ENCODE results near the gene AP3S2.
"Not testable (repeated sequence)": the region's sequence is repeated elsewhere in the genome, so short reads cannot be mapped to it uniquely, and the experiment has no call there.

Gene AP3S2

DNA sequence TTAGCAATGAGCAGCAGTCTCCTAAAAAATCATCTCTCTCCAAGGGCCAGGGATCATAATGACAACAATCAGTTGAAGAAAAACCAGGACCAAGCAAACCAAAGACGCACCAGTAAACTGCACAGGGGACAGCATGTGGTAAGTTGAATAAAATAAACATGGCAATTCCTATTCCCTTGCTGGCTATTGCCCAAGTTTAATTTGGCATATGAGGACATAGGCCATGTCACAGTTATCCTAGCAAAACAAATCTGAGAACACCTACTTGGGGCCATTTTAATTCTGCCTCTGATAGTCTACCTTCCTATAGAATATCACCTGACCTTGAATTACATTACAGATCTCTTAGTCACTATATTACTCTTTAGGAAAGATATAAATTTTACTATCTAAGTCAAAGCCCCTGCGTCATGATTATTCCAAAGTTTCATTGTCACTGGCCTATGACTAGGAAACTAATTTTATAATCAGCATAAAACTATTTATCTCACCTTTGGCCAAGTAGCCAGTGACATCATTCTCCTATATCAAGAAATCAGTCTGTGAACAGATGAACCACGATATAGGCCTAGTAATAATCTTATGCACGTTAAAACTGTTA lies 23.0 kb downstream of the AP3S2 start:
- DNase-seq, result no peak
- TF ChIP-seq, protein P1, sequence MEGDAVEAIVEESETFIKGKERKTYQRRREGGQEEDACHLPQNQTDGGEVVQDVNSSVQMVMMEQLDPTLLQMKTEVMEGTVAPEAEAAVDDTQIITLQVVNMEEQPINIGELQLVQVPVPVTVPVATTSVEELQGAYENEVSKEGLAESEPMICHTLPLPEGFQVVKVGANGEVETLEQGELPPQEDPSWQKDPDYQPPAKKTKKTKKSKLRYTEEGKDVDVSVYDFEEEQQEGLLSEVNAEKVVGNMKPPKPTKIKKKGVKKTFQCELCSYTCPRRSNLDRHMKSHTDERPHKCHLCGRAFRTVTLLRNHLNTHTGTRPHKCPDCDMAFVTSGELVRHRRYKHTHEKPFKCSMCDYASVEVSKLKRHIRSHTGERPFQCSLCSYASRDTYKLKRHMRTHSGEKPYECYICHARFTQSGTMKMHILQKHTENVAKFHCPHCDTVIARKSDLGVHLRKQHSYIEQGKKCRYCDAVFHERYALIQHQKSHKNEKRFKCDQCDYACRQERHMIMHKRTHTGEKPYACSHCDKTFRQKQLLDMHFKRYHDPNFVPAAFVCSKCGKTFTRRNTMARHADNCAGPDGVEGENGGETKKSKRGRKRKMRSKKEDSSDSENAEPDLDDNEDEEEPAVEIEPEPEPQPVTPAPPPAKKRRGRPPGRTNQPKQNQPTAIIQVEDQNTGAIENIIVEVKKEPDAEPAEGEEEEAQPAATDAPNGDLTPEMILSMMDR (IDR thresholded peaks at IDR 0.05; ENCODE audit: low read length), result no peak
- no peak for TF ChIP-seq EZH2 (optimal IDR thresholded peaks at IDR 0.05; ENCODE audit: low read depth, low read length)
- no peak for TF ChIP-seq EZH2phosphoT487 (IDR thresholded peaks at IDR 0.05; ENCODE audit: low read length)
- no peak overlapping the region for H3K9ac ChIP-seq (ENCODE audit: low read length)
- no peaks in the 10 kb centered on the region for H4K20me1 ChIP-seq (ENCODE audit: insufficient read depth, low read length)
- H3K79me2 ChIP-seq (ENCODE audit: low read length), result no peaks in the 10 kb centered on the region
- peaks cover 6% of the 10 kb centered on the region; the same call in 1 of the 2 replicates for H3F3A ChIP-seq (ENCODE audit: insufficient read depth, low read length)
- no peaks in the 10 kb centered on the region for H3K9me3 ChIP-seq (replicated peaks; ENCODE audit: insufficient read depth, low read length)
- no peak overlapping the region for H3K27ac ChIP-seq (ENCODE audit: low read length)
- H3K4me3 ChIP-seq (ENCODE audit: low read length), result no peak overlapping the region
- H3K4me2 ChIP-seq (ENCODE audit: low read depth, low read length), result no peak overlapping the region
- H3K4me1 ChIP-seq (ENCODE audit: low read length), result peaks cover 5% of the 10 kb centered on the region; the same call in 1 of the 2 replicates
- no peaks in the 10 kb centered on the region for H3K36me3 ChIP-seq (replicated peaks; ENCODE audit: insufficient read depth, low read length)
- no peak overlapping the region for H2AFZ ChIP-seq (ENCODE audit: low read length)
- H3K9me2 ChIP-seq (replicated peaks; ENCODE audit: insufficient read depth, low read length), result no peaks in the 10 kb centered on the region
- no peaks in the 10 kb centered on the region for H3K27me3 ChIP-seq (replicated peaks; ENCODE audit: insufficient read depth, low read length)

DNA sequence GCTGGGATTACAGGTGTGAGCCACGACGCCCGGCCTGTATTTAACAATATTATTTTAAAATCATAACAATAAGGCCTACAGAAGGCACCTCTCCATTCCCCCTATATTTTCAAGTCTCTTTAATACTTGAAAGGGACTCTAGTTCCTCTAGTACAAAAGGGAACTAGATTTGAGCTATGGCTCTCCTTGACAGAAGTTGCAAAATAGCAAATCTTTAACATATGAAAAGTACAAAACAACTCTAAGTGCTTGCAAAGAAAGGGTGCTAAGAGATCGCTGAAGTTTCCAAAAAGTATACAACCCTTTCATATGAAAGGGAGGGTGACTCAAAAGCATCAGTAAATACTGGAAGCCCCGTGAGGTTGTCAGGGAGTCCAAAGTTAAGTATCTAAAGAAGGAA lies 23.8 kb downstream of the AP3S2 start:
- no peaks in the 10 kb centered on the region for H3K4me1 ChIP-seq (ENCODE audit: low read length)
- TF ChIP-seq EZH2 (optimal IDR thresholded peaks at IDR 0.05; ENCODE audit: low read depth, low read length) (no peak), EZH2phosphoT487 (IDR thresholded peaks at IDR 0.05; ENCODE audit: low read length) (no peak)
- TF ChIP-seq, protein P1 (IDR thresholded peaks at IDR 0.05; ENCODE audit: low read length), result no peak
- no peak overlapping the region for H3K27ac ChIP-seq (ENCODE audit: low read length)
- H3K4me2 ChIP-seq (ENCODE audit: low read depth, low read length), result no peak overlapping the region
- H3K27me3 ChIP-seq (replicated peaks; ENCODE audit: insufficient read depth, low read length), result no peaks in the 10 kb centered on the region
- H3K9me2 ChIP-seq (replicated peaks; ENCODE audit: insufficient read depth, low read length), result no peaks in the 10 kb centered on the region
- H4K20me1 ChIP-seq (ENCODE audit: insufficient read depth, low read length), result no peaks in the 10 kb centered on the region
- no peak for DNase-seq
- no peak overlapping the region for H3K9ac ChIP-seq (ENCODE audit: low read length)
- H3K4me3 ChIP-seq (ENCODE audit: low read length), result no peak overlapping the region
- no peaks in the 10 kb centered on the region for H3F3A ChIP-seq (ENCODE audit: insufficient read depth, low read length)
- no peak overlapping the region for H2AFZ ChIP-seq (ENCODE audit: low read length)
- no peaks in the 10 kb centered on the region for H3K9me3 ChIP-seq (replicated peaks; ENCODE audit: insufficient read depth, low read length)
- H3K36me3 ChIP-seq (replicated peaks; ENCODE audit: insufficient read depth, low read length), result no peaks in the 10 kb centered on the region
- no peaks in the 10 kb centered on the region for H3K79me2 ChIP-seq (ENCODE audit: low read length)

DNA sequence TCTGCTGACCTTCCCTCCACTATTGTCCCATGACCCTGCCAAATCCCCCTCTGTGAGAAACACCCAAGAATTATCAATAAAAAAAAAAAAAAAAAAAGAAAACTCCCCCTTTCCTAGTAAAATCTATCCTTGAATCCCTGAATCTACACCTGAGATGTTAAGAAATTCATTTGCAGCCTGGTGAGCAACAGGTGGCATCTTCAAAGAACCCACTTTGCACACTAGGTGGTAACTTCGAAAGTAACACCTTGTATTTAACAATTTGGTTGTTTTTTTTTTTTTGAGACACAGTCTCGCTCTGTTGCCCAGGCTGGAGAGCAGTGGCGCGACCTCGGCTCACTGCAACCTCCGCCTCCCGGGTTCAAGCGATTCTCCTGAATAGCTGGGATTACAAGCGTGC lies 24.3 kb downstream of the AP3S2 start:
- H3K27me3 ChIP-seq (replicated peaks; ENCODE audit: insufficient read depth, low read length); H2AFZ ChIP-seq (ENCODE audit: low read length); H3K9me3 ChIP-seq (replicated peaks; ENCODE audit: insufficient read depth, low read length); H3K4me3 ChIP-seq (ENCODE audit: low read length); H3K4me2 ChIP-seq (ENCODE audit: low read depth, low read length); H3F3A ChIP-seq (ENCODE audit: insufficient read depth, low read length); DNase-seq; H3K79me2 ChIP-seq (ENCODE audit: low read length); H3K9me2 ChIP-seq (replicated peaks; ENCODE audit: insufficient read depth, low read length); H4K20me1 ChIP-seq (ENCODE audit: insufficient read depth, low read length); H3K27ac ChIP-seq (ENCODE audit: low read length); H3K36me3 ChIP-seq (replicated peaks; ENCODE audit: insufficient read depth, low read length); H3K4me1 ChIP-seq (ENCODE audit: low read length); H3K9ac ChIP-seq (ENCODE audit: low read length): not testable (repeated sequence)

GRCh38 chr15:89864958-89865739 lies 28.6 kb downstream of the AP3S2 start:
- no peak overlapping the region for H3K4me3 ChIP-seq (ENCODE audit: low read length)
- H3K27ac ChIP-seq (ENCODE audit: low read length), result no peak overlapping the region
- H3K9ac ChIP-seq (ENCODE audit: low read length), result no peak overlapping the region
- H3K9me2 ChIP-seq (replicated peaks; ENCODE audit: insufficient read depth, low read length), result no peaks in the 10 kb centered on the region
- H3K27me3 ChIP-seq (replicated peaks; ENCODE audit: insufficient read depth, low read length), result no peaks in the 10 kb centered on the region
- no peaks in the 10 kb centered on the region for H4K20me1 ChIP-seq (ENCODE audit: insufficient read depth, low read length)
- DNase-seq, result no peak
- no peaks in the 10 kb centered on the region for H3K36me3 ChIP-seq (replicated peaks; ENCODE audit: insufficient read depth, low read length)
- no peaks in the 10 kb centered on the region for H3K79me2 ChIP-seq (ENCODE audit: low read length)
- H3K9me3 ChIP-seq (replicated peaks; ENCODE audit: insufficient read depth, low read length), result no peaks in the 10 kb centered on the region
- H3K4me1 ChIP-seq (ENCODE audit: low read length), result peaks cover 41% of the 10 kb centered on the region
- H3F3A ChIP-seq (ENCODE audit: insufficient read depth, low read length), result peaks cover 19% of the 10 kb centered on the region
- H3K4me2 ChIP-seq (ENCODE audit: low read depth, low read length), result no peak overlapping the region
- TF ChIP-seq EZH2phosphoT487 (IDR thresholded peaks at IDR 0.05; ENCODE audit: low read length) (no peak), EZH2 (optimal IDR thresholded peaks at IDR 0.05; ENCODE audit: low read depth, low read length) (no peak)
- TF ChIP-seq, protein P1 (IDR thresholded peaks at IDR 0.05; ENCODE audit: low read length), result no peak
- no peak overlapping the region for H2AFZ ChIP-seq (ENCODE audit: low read length)
